ENCODE measurements around the gene MTF2.

GRCh38 chr1:93078203-93078602 lies 880 bp upstream of the MTF2 start:
- TF ChIP-seq CTCF (IDR thresholded peaks at IDR 0.05) (no peak), POLR2A (IDR thresholded peaks at IDR 0.05) (no peak)

Measured in body of pancreas (tissue), 4 donors.